HCT116 (cell line): ENCODE data around the gene SIT1. TPM values are rescaled to one million over a fixed set of nuclear protein-coding genes. Genes with fewer than 3 reads are reported as not detected.

ENCODE experiments used
- ATAC-seq: fragments of 200-7000 bp; cut with Tn5 transposase; 2 replicates; pipeline ENCODE4 v1.9.1; 2020; ENCODE audit warnings: mild to moderate bottlenecking, moderate library complexity
- BruUV-seq: library from RNA; stranded (reverse); fragments of 400-500 nt; replicated peaks from 2 replicates; lab custom pipeline; 2021; lab: Mats Ljungman, UMichigan
- CTCF ChIA-PET: fragments of 300-600 bp; sonication (Branson Sonifier 250); formaldehyde crosslinking; loops from one replicate; lab custom pipeline; 2021; ENCODE audit warnings: antibody characterized with exemption; lab: Charles Lee
- POLR2A ChIA-PET: fragments of 300-600, 350-600 bp; sonication (Branson Sonifier 250); formaldehyde crosslinking; loops from one replicate; lab custom pipeline; 2021; ENCODE audit warnings: antibody characterized with exemption; lab: Charles Lee
- RAD21 ChIA-PET, 2 experiments: fragments of 300-600 bp; sonication (Branson Sonifier 250); formaldehyde crosslinking; loops; one replicate each; lab custom pipeline; 2023; ENCODE audit warnings: low total read pairs in 2 of 2; ENCODE audit not compliant: uncharacterized antibody in 2 of 2, unreplicated experiment in 2 of 2, low non-redundant PET in 1 of 2; lab: Charles Lee
- DNase-seq: peaks from one replicate; pipeline ENCODE4 v3.0.0-alpha.2; 2010; ENCODE audit warnings: low read depth, low spot score
- H2AFZ ChIP-seq: fragments of 200-600 bp; shearing (Covaris generic), sonication (generic); 2 replicates; pipeline ENCODE4 v1.6.1; 2017; ENCODE audit warnings: low read depth, mixed run types, mixed read lengths, antibody characterized with exemption, low read length; ENCODE audit not compliant: poor library complexity, severe bottlenecking
- H3K27ac ChIP-seq: 2 replicates; pipeline ENCODE4 v1.5.1; 2012; ENCODE audit warnings: low read depth, low read length
- H3K27me3 ChIP-seq: fragments of 200-600 bp; sonication (generic); 2 replicates; pipeline ENCODE4 v1.6.1; 2016; ENCODE audit warnings: mixed run types, low read length, mixed read lengths; ENCODE audit not compliant: insufficient read depth
- H3K36me3 ChIP-seq, 2 experiments: fragments of 200-500 bp in 1 of 2; fragments of 200-600 bp in 1 of 2; sonication (Bioruptor generic) in 1 of 2; sonication (generic) in 1 of 2; 2 replicates each; pipeline versions ENCODE4 v1.5.1 to v1.6.1; 2014 to 2016; ENCODE audit warnings: low read length in 2 of 2, inconsistent platforms in 1 of 2, mixed read lengths in 1 of 2, mixed run types in 1 of 2; ENCODE audit not compliant: insufficient read depth in 2 of 2, control insufficient read depth in 1 of 2
- H3K4me1 ChIP-seq, 2 experiments: fragments of 200-600 bp in 1 of 2; sonication (generic) in 1 of 2; 2 replicates each; pipeline versions ENCODE4 v1.5.1 to v1.6.1; 2012 to 2017; ENCODE audit warnings: low read length in 2 of 2, inconsistent platforms in 1 of 2, mild to moderate bottlenecking in 1 of 2, mixed read lengths in 1 of 2, mixed run types in 1 of 2, moderate library complexity in 1 of 2; ENCODE audit not compliant: insufficient read depth in 2 of 2, control insufficient read depth in 1 of 2
- H3K4me2 ChIP-seq: fragments of 200-600 bp; sonication (generic); 2 replicates; pipeline ENCODE4 v1.6.1; 2017; ENCODE audit warnings: mixed run types, low read length, mixed read lengths
- H3K4me3 ChIP-seq, 2 experiments: fragments of 200-600 bp in 1 of 2; sonication (generic) in 1 of 2; replicated peaks in 1 of 2; 2 replicates each; pipeline ENCODE4 v1.5.1; 2011 to 2016; ENCODE audit warnings: low read length in 2 of 2, control low read depth in 1 of 2, low read depth in 1 of 2, mild to moderate bottlenecking in 1 of 2, mixed read lengths in 1 of 2, mixed run types in 1 of 2
- H3K79me2 ChIP-seq: fragments of 200-600 bp; sonication (generic); 2 replicates; pipeline ENCODE4 v1.6.1; 2017; ENCODE audit warnings: mild to moderate bottlenecking, mixed run types, low read length, moderate library complexity, mixed read lengths; ENCODE audit not compliant: insufficient read depth
- H3K9ac ChIP-seq: fragments of 200-600 bp; sonication (generic); 2 replicates; pipeline ENCODE4 v1.6.1; 2016; ENCODE audit warnings: low read length, mixed read lengths
- H3K9me2 ChIP-seq: fragments of 200-600 bp; sonication (generic), shearing (Covaris generic); 2 replicates; pipeline ENCODE4 v1.6.1; 2017; ENCODE audit warnings: mixed run types, mild to moderate bottlenecking, moderate library complexity; ENCODE audit not compliant: insufficient read depth
- H3K9me3 ChIP-seq, 2 experiments: fragments of 200-500 bp in 1 of 2; fragments of 200-600 bp in 1 of 2; sonication (Bioruptor generic) in 1 of 2; sonication (generic) in 1 of 2; 2 replicates each; pipeline ENCODE4 v1.6.1; 2014 to 2017; ENCODE audit warnings: low read length in 2 of 2, mixed read lengths in 2 of 2, inconsistent platforms in 1 of 2, low read depth in 1 of 2, mild to moderate bottlenecking in 1 of 2, mixed run types in 1 of 2, moderate library complexity in 1 of 2; ENCODE audit not compliant: control insufficient read depth in 1 of 2, insufficient read depth in 1 of 2
- H4K20me1 ChIP-seq: fragments of 200-600 bp; sonication (generic), shearing (Covaris generic); 2 replicates; pipeline ENCODE4 v1.6.1; 2017; ENCODE audit warnings: mixed run types, mild to moderate bottlenecking, moderate library complexity; ENCODE audit not compliant: insufficient read depth
- CEBPB ChIP-seq: IDR thresholded peaks from 2 replicates; pipeline ENCODE4 v1.6.1; 2012; ENCODE audit warnings: low read depth
- EGR1 ChIP-seq: IDR thresholded peaks from 2 replicates; pipeline ENCODE4 v1.6.1; 2012; ENCODE audit warnings: low read depth
- ELF1 ChIP-seq: IDR thresholded peaks from 2 replicates; pipeline ENCODE4 v1.6.1; 2012; ENCODE audit warnings: low read depth, borderline replicate concordance
- EZH2phosphoT487 ChIP-seq: fragments of 200-600 bp; IDR thresholded peaks from 2 replicates; pipeline ENCODE4 v1.6.1; 2018; ENCODE audit warnings: antibody characterized with exemption, borderline replicate concordance
- FOSL1 ChIP-seq: IDR thresholded peaks from 2 replicates; pipeline ENCODE4 v1.6.1; 2012; ENCODE audit warnings: low read depth
- MAX ChIP-seq: IDR thresholded peaks from 2 replicates; pipeline ENCODE4 v1.6.1; 2012
- SP1 ChIP-seq: IDR thresholded peaks from 2 replicates; pipeline ENCODE4 v1.6.1; 2012; ENCODE audit warnings: low read depth
- SRF ChIP-seq: IDR thresholded peaks from 2 replicates; pipeline ENCODE4 v1.6.1; 2012; ENCODE audit warnings: low read depth
- TCF7L2 ChIP-seq: IDR thresholded peaks from 2 replicates; pipeline ENCODE4 v1.7.0; 2011; ENCODE audit warnings: borderline replicate concordance, inconsistent platforms; ENCODE audit not compliant: insufficient read depth, insufficient read length; ENCODE audit errors: extremely low read depth
- YY1 ChIP-seq: IDR thresholded peaks from 2 replicates; pipeline ENCODE4 v1.6.1; 2011; ENCODE audit warnings: low read length, low read depth, moderate library complexity, mild to moderate bottlenecking; ENCODE audit not compliant: insufficient replicate concordance; ENCODE audit errors: extremely low read depth
- ZNF274 ChIP-seq: fragments of 200-500 bp; sonication (Bioruptor generic); IDR thresholded peaks from 2 replicates; pipeline ENCODE4 v1.6.1; 2014; ENCODE audit warnings: mild to moderate bottlenecking, low read depth, low read length, inconsistent platforms
- intact Hi-C: fragments of 100-400 bp; cut with micrococcal nuclease; formaldehyde crosslinking; loops from 2 replicates; pipeline ENCODE4 v1.10.0; 2022
- total RNA-seq: library from RNA; stranded (reverse); gene quantifications from one replicate; pipeline ENCODE4 v1.2.1, GENCODE V29; 2021; ENCODE audit not compliant: unreplicated experiment
- TF ChIP-seq, protein P1 (sequence below), 3 experiments: fragments of 200-600 bp in 1 of 3; sonication (generic) in 1 of 3; IDR thresholded peaks in 2 of 3; conservative IDR thresholded peaks in 1 of 3; 2 replicates each; pipeline ENCODE4 v1.5.1; 2012 to 2017; ENCODE audit warnings: low read depth in 2 of 3, low read length in 2 of 3, antibody characterized with exemption in 1 of 3, borderline replicate concordance in 1 of 3, control low read depth in 1 of 3, mild to moderate bottlenecking in 1 of 3, mixed read lengths in 1 of 3, mixed run types in 1 of 3, moderate library complexity in 1 of 3; ENCODE audit not compliant: insufficient read depth in 1 of 3

The SIT1 gene
- total RNA-seq, 1 experiment from 2014 or later, result not detected

GRCh38 chr9:35619800-35620158, 31.0 kb downstream of the SIT1 start:
- no peak overlapping the region for H3K4me2 ChIP-seq
- no peaks in the 10 kb centered on the region for H3K27me3 ChIP-seq
- TF ChIP-seq YY1 (no peak), FOSL1 (no peak), ELF1 (no peak), ZNF274 (no peak), CEBPB (no peak), EZH2phosphoT487 (no peak), SP1 (no peak), TCF7L2 (no peak), MAX (no peak), EGR1 (no peak), SRF (no peak)
- TF ChIP-seq, protein P1, sequence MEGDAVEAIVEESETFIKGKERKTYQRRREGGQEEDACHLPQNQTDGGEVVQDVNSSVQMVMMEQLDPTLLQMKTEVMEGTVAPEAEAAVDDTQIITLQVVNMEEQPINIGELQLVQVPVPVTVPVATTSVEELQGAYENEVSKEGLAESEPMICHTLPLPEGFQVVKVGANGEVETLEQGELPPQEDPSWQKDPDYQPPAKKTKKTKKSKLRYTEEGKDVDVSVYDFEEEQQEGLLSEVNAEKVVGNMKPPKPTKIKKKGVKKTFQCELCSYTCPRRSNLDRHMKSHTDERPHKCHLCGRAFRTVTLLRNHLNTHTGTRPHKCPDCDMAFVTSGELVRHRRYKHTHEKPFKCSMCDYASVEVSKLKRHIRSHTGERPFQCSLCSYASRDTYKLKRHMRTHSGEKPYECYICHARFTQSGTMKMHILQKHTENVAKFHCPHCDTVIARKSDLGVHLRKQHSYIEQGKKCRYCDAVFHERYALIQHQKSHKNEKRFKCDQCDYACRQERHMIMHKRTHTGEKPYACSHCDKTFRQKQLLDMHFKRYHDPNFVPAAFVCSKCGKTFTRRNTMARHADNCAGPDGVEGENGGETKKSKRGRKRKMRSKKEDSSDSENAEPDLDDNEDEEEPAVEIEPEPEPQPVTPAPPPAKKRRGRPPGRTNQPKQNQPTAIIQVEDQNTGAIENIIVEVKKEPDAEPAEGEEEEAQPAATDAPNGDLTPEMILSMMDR (IDR thresholded peaks at IDR 0.05 in 2 of 3, conservative IDR thresholded peaks at IDR 0.05 in 1 of 3; ENCODE audit: borderline replicate concordance in 1 of 3, insufficient read depth in 1 of 3, low read depth in 2 of 3, low read length in 2 of 3), result no peak
- ChIA-PET RAD21 (no interaction called here), POLR2A (no interaction called here), CTCF (interaction anchor here (1.7 kb wide), 2 partner anchors 9 to 16 kb away, joined by 7 to 8 read pairs; no protein-coding TSS in a partner anchor)
- no peaks in the 10 kb centered on the region for H3K9me3 ChIP-seq
- H3K9me2 ChIP-seq, result no peaks in the 10 kb centered on the region
- no peak overlapping the region for H2AFZ ChIP-seq
- intact Hi-C loops, result no loop called here
- no peak overlapping the region for H3K4me3 ChIP-seq
- no peaks in the 10 kb centered on the region for H3K36me3 ChIP-seq
- H3K9ac ChIP-seq, result no peak overlapping the region
- H3K27ac ChIP-seq, result no peak overlapping the region
- BruUV-seq, result no TSS peak
- H4K20me1 ChIP-seq, result no peaks in the 10 kb centered on the region
- no peak for DNase-seq
- H3K4me1 ChIP-seq, result no peaks in the 10 kb centered on the region
- H3K79me2 ChIP-seq, result no peaks in the 10 kb centered on the region
- ATAC-seq, result no peak
